ENCODE measurements around the gene CCNL2. TPM values are rescaled to one million over a fixed set of nuclear protein-coding genes. Genes with fewer than 3 reads are reported as not detected.

The CCNL2 gene
- total and polyA plus RNA-seq, 4 donors, result 46.4 to 170 (median 104) TPM

GRCh38 chr1:1440262-1441001 lies 41.3 kb upstream of the CCNL2 start:
- Histone ChIP-seq H3K27me3 (ENCODE audit: control insufficient read depth in 4 of 4, insufficient read depth in 4 of 4, low read length in 3 of 4) (no peaks in the 10 kb centered on the region), H3K27ac (ENCODE audit: low read depth in 1 of 2, low read length in 2 of 2) (no peak overlapping the region), H3K4me3 (ENCODE audit: low read depth in 1 of 3, low read length in 3 of 3) (no peak overlapping the region), H3K9ac (ENCODE audit: low read depth in 1 of 2, low read length in 2 of 2) (no peak overlapping the region), H3K9me3 (ENCODE audit: control insufficient read depth in 4 of 4, low read length in 3 of 4) (no peaks in the 10 kb centered on the region), H3K36me3 (ENCODE audit: control insufficient read depth in 4 of 4, insufficient read depth in 3 of 4, low read depth in 1 of 4, low read length in 3 of 4) (peaks cover 0 to 3% (median 0%) of the 10 kb centered on the region in 4 donors), H3K4me1 (ENCODE audit: control insufficient read depth in 4 of 4, insufficient read depth in 4 of 4, low read length in 3 of 4) (peaks cover 18 to 49% (median 35%) of the 10 kb centered on the region in 4 donors)
- TF ChIP-seq, protein P1, sequence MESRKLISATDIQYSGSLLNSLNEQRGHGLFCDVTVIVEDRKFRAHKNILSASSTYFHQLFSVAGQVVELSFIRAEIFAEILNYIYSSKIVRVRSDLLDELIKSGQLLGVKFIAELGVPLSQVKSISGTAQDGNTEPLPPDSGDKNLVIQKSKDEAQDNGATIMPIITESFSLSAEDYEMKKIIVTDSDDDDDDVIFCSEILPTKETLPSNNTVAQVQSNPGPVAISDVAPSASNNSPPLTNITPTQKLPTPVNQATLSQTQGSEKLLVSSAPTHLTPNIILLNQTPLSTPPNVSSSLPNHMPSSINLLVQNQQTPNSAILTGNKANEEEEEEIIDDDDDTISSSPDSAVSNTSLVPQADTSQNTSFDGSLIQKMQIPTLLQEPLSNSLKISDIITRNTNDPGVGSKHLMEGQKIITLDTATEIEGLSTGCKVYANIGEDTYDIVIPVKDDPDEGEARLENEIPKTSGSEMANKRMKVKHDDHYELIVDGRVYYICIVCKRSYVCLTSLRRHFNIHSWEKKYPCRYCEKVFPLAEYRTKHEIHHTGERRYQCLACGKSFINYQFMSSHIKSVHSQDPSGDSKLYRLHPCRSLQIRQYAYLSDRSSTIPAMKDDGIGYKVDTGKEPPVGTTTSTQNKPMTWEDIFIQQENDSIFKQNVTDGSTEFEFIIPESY (IDR thresholded peaks at IDR 0.05), result no peak
- TF ChIP-seq NR2F2 (IDR thresholded peaks at IDR 0.05), result no peak
- DNase-seq (ENCODE audit: low spot score), result no peak
- WGBS, result 81% methylated on average over 26 of the region's 26 CpGs

- DNase-seq (ENCODE audit: low spot score), result no peak
- Histone ChIP-seq H3K4me1 (ENCODE audit: control insufficient read depth in 4 of 4, insufficient read depth in 4 of 4, low read length in 3 of 4) (peaks cover 22 to 56% (median 41%) of the 10 kb centered on the region in 4 donors), H3K36me3 (ENCODE audit: control insufficient read depth in 4 of 4, insufficient read depth in 3 of 4, low read depth in 1 of 4, low read length in 3 of 4) (peaks cover 0 to 3% (median 0%) of the 10 kb centered on the region in 4 donors), H3K27me3 (ENCODE audit: control insufficient read depth in 4 of 4, insufficient read depth in 4 of 4, low read length in 3 of 4) (no peaks in the 10 kb centered on the region), H3K9ac (ENCODE audit: low read depth in 1 of 2, low read length in 2 of 2) (no peak overlapping the region), H3K9me3 (ENCODE audit: control insufficient read depth in 4 of 4, low read length in 3 of 4) (no peaks in the 10 kb centered on the region), H3K4me3 (ENCODE audit: low read depth in 1 of 3, low read length in 3 of 3) (no peak overlapping the region), H3K27ac (ENCODE audit: low read depth in 1 of 2, low read length in 2 of 2) (no peak overlapping the region)
- TF ChIP-seq NR2F2 (IDR thresholded peaks at IDR 0.05), result no peak
- no peak for TF ChIP-seq REST (IDR thresholded peaks at IDR 0.05)
- no peak for TF ChIP-seq HNF4G (IDR thresholded peaks at IDR 0.05)
- no peak for TF ChIP-seq RAD21 (IDR thresholded peaks at IDR 0.05)
- no peak for TF ChIP-seq ATF3 (IDR thresholded peaks at IDR 0.05)
- TF ChIP-seq EGR1 (IDR thresholded peaks at IDR 0.05; ENCODE audit: low read depth in 2 of 2), result no peak
- TF ChIP-seq FOXA1 (IDR thresholded peaks at IDR 0.05), result no peak
- 88% methylated on average over 82 of the region's 82 CpGs for WGBS
Measured at GRCh38 chr1:1439546-1440261, 40.6 kb upstream of the CCNL2 start.
